ENCODE measurements around the gene SMC4. TPM values are rescaled to one million over a fixed set of nuclear protein-coding genes. Genes with fewer than 3 reads are reported as not detected.

SMC4 gene
- total and polyA plus RNA-seq, 2 of the 8 experiments (the other 6 are each of a cell fraction or from before 2014, with no cell fraction given): 26.6 to 118 TPM

DNA sequence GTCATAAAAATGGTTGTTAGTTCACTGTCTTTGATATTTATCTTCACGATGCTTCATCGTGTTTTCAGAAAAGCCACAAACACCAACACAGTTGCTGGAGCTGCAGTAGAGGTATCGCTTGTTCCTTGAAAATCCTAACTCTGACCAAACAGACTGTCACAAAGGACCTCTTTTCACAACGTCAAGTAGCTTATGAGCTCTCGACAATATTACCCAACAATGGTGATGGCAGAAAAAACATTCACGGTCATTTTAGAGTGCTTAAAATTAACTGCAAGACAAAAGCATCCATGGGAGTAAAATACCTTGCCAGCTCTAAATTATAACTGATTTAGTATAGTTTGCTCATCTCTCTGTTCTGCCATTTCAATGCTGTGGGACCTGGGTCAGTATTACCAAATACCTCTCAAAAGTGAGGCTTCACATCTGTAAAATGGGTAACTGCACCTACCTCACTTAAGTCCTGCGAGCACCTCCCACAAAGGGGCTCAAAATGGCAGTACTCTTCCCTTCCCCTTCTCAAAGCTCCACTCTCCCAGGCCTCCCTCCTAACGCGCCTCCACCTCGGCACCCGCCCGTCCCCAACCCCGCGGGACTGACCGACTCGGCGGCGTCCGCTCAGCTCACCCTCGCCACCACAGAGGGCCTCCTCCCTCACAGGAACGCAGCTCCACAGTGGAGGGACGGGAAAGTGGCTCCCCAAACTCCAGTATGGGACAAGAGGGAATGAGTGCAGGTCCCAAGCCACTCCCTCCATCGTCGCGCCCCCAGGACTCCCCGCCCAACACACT lies 49.6 kb downstream of the SMC4 start:
- no peaks in the 10 kb centered on the region for H4K20me1 ChIP-seq (replicated peaks in 1 of 2; ENCODE audit: control insufficient read depth in 1 of 2, insufficient read depth in 2 of 2, low read length in 2 of 2)
- no peak overlapping the region for H3K23ac ChIP-seq (ENCODE audit: insufficient read length)
- peaks cover 6% of the 10 kb centered on the region for H3K23me2 ChIP-seq (ENCODE audit: low read depth, low read length)
- H2BK12ac ChIP-seq (ENCODE audit: low read depth, low read length): peak overlapping the region; percentile 88
- no peak for FAIRE-seq
- POLR2A ChIA-PET (ENCODE audit: partially characterized antibody): interaction anchor here (0.9 to 4.7 kb wide), 23 partner anchors 10 to 417 kb away, joined by 3 to 70 read pairs (median 5); partner anchors contain the start of genes C3orf80, KPNA4 and SMC4
- H4K5ac ChIP-seq (ENCODE audit: insufficient read length, low read depth, low read length): peak overlapping the region; percentile 96
- WGBS, 2 experiments (ENCODE audit: extremely low coverage in 1 of 2, insufficient coverage in 1 of 2, insufficient read length in 1 of 2, insufficient replicate concordance in 2 of 2, low coverage in 1 of 2, low lambda C conversion rate in 2 of 2, missing lambda C conversion rate in 1 of 2): 2% methylated on average over 13 of the region's 26 CpGs; no CpG with 5 or more reads in 1 of the 2 experiments
- no peak for DNase-seq (ENCODE audit: low read depth in 1 of 2, low spot score in 2 of 2)
- H3K9me3 ChIP-seq (ENCODE audit: insufficient read depth in 2 of 2, low read depth in 1 of 2, low read length in 1 of 2): peaks cover 0 to 2% of the 10 kb centered on the region in 2 experiments; a peak in 2 of 4 replicates
- peak overlapping the region; percentile 95 for H3K27ac ChIP-seq (ENCODE audit: low read depth, low read length)
- peak overlapping the region; percentile 100; the same call in 1 of the 2 replicates for H2BK15ac ChIP-seq (ENCODE audit: low read length)
- peak overlapping the region; percentile 98 for H3K56ac ChIP-seq (replicated peaks; ENCODE audit: insufficient read length, low read depth, low read length)
- peak overlapping the region; percentile 97 for H3K18ac ChIP-seq (ENCODE audit: extremely low read depth, low read length)
- H3K4me2 ChIP-seq (ENCODE audit: insufficient read depth in 1 of 2, low read depth in 2 of 2, low read length in 2 of 2): peak overlapping the region; percentile 77 to 86
- peaks cover 29 to 51% of the 10 kb centered on the region in 2 experiments for H3K79me2 ChIP-seq (ENCODE audit: control insufficient read depth in 1 of 2, insufficient read depth in 2 of 2, low read length in 2 of 2)
- H2BK120ac ChIP-seq (replicated peaks; ENCODE audit: low read depth, low read length): peak overlapping the region; percentile 62
- CTCF ChIA-PET (ENCODE audit: partially characterized antibody): interaction anchor here (0.5 to 1.9 kb wide), 8 partner anchors 9 to 391 kb away, joined by 3 to 4 read pairs (median 4); no protein-coding TSS in a partner anchor
- H4K8ac ChIP-seq (ENCODE audit: extremely low read depth, insufficient read depth, low read length): peak overlapping the region; percentile 96; the same call in 1 of the 2 replicates
- H3K4ac ChIP-seq (replicated peaks; ENCODE audit: insufficient read length, low read depth, low read length): peak overlapping the region; percentile 82
- H2AK5ac ChIP-seq (ENCODE audit: low read depth, low read length): no peak overlapping the region
- no peaks in the 10 kb centered on the region for H3K27me3 ChIP-seq (replicated peaks in 1 of 4; ENCODE audit: control insufficient read depth in 3 of 4, extremely low read depth in 1 of 4, insufficient read depth in 3 of 4, low read length in 3 of 4)
- peak overlapping the region; percentile 72; the same call in 1 of the 2 replicates for H2BK20ac ChIP-seq (ENCODE audit: low read length)
- H3K79me1 ChIP-seq (ENCODE audit: low read depth, low read length): no peaks in the 10 kb centered on the region; the same call in 1 of the 2 replicates
- peak overlapping the region; percentile 83 for H4K91ac ChIP-seq (replicated peaks; ENCODE audit: insufficient read length, low read length)
- H2BK5ac ChIP-seq (ENCODE audit: low read depth, low read length): peak overlapping the region; percentile 99
- peak overlapping the region; percentile 95 to 97 (median 96) for H3K9ac ChIP-seq (replicated peaks in 1 of 4; ENCODE audit: extremely low read depth in 1 of 4, low read depth in 3 of 4, low read length in 3 of 4)
- H3K14ac ChIP-seq (ENCODE audit: insufficient read length): no peak overlapping the region
- peak overlapping the region; percentile 92 to 97 (median 94) for H3K4me3 ChIP-seq (ENCODE audit: extremely low read depth in 1 of 4, insufficient read depth in 2 of 4, low read depth in 3 of 4, low read length in 4 of 4)
- H3K4me1 ChIP-seq (replicated peaks in 1 of 4; ENCODE audit: control insufficient read depth in 3 of 4, insufficient read depth in 4 of 4, low read length in 3 of 4): peaks cover 0 to 5% (median 0%) of the 10 kb centered on the region in 4 experiments; a peak in 3 of 7 replicates
- H3K36me3 ChIP-seq (ENCODE audit: control insufficient read depth in 2 of 4, insufficient read depth in 4 of 4, low read length in 3 of 4): peaks cover 0 to 35% (median 7%) of the 10 kb centered on the region in 4 experiments; a peak in 4 of 8 replicates
- peak overlapping the region; percentile 77; the same call in 1 of the 2 replicates for H2AFZ ChIP-seq (ENCODE audit: low read length)
- TF ChIP-seq, protein P1, sequence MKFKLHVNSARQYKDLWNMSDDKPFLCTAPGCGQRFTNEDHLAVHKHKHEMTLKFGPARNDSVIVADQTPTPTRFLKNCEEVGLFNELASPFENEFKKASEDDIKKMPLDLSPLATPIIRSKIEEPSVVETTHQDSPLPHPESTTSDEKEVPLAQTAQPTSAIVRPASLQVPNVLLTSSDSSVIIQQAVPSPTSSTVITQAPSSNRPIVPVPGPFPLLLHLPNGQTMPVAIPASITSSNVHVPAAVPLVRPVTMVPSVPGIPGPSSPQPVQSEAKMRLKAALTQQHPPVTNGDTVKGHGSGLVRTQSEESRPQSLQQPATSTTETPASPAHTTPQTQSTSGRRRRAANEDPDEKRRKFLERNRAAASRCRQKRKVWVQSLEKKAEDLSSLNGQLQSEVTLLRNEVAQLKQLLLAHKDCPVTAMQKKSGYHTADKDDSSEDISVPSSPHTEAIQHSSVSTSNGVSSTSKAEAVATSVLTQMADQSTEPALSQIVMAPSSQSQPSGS (IDR thresholded peaks at IDR 0.05; ENCODE audit: low read length): 0 out of 2 replicates have a peak, but pooled peaks have one; percentile 29
- peak; percentile 98 for TF ChIP-seq KDM1A (IDR thresholded peaks at IDR 0.05; ENCODE audit: borderline replicate concordance, low read length)
- peak; percentile 12 for TF ChIP-seq TAF7 (optimal IDR thresholded peaks at IDR 0.05; ENCODE audit: borderline replicate concordance, low read depth, low read length)
- peak; percentile 16; the same call in 1 of the 2 replicates for TF ChIP-seq JUND (IDR thresholded peaks at IDR 0.05; ENCODE audit: low read length)
- 0 out of 2 replicates have a peak, but pooled peaks have one; percentile 28 for TF ChIP-seq CHD1 (IDR thresholded peaks at IDR 0.05; ENCODE audit: low read depth, low read length)
- no peak for TF ChIP-seq TAF1 (IDR thresholded peaks at IDR 0.05; ENCODE audit: low read depth, low read length)
- TF ChIP-seq, protein P2, sequence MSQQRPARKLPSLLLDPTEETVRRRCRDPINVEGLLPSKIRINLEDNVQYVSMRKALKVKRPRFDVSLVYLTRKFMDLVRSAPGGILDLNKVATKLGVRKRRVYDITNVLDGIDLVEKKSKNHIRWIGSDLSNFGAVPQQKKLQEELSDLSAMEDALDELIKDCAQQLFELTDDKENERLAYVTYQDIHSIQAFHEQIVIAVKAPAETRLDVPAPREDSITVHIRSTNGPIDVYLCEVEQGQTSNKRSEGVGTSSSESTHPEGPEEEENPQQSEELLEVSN (IDR thresholded peaks at IDR 0.05): no peak
- no peak for TF ChIP-seq RBBP5 (IDR thresholded peaks at IDR 0.05; ENCODE audit: borderline replicate concordance, low read depth, low read length)
